RWPE2 (cell line): Measurements from ENCODE around the gene FKBP2.

Experiments
- ATAC-seq: fragments of 200-7000 bp; cut with Tn5 transposase; 3 replicates; pipeline ENCODE4 v1.9.1; 2021; ENCODE audit warnings: low read depth
- DNase-seq: peaks from one replicate; pipeline ENCODE4 v3.0.0-alpha.2; 2020; ENCODE audit warnings: low spot score
- H3K27ac ChIP-seq: fragments of 450-650 bp; 2 replicates; pipeline ENCODE4 v1.5.1; 2017; ENCODE audit warnings: mild to moderate bottlenecking; ENCODE audit not compliant: poor library complexity, severe bottlenecking
- H3K27me3 ChIP-seq: fragments of 250-450 bp; sonication (Bioruptor Pico); 2 replicates; pipeline ENCODE4 v1.5.1; 2021; ENCODE audit warnings: mild to moderate bottlenecking, moderate library complexity; ENCODE audit not compliant: insufficient read depth, poor library complexity, severe bottlenecking
- H3K36me3 ChIP-seq: fragments of 250-450 bp; sonication (Bioruptor Pico); 2 replicates; pipeline ENCODE4 v1.5.1; 2020; ENCODE audit warnings: low read depth, mild to moderate bottlenecking, moderate library complexity
- H3K4me1 ChIP-seq: fragments of 250-450 bp; sonication (Bioruptor Pico); 2 replicates; pipeline ENCODE4 v1.5.1; 2021; ENCODE audit warnings: mild to moderate bottlenecking, moderate library complexity; ENCODE audit not compliant: insufficient read depth, poor library complexity, severe bottlenecking
- H3K4me3 ChIP-seq: fragments of 250-450 bp; sonication (Bioruptor Pico); 2 replicates; pipeline ENCODE4 v1.5.1; 2021; ENCODE audit warnings: mild to moderate bottlenecking, moderate library complexity; ENCODE audit not compliant: severe bottlenecking
- H3K9me3 ChIP-seq: fragments of 250-450 bp; sonication (Bioruptor Pico); 2 replicates; pipeline ENCODE4 v1.5.1; 2021; ENCODE audit warnings: mild to moderate bottlenecking, moderate library complexity; ENCODE audit not compliant: severe bottlenecking
- TF ChIP-seq, protein P1 (sequence below): fragments of 450-650 bp; IDR thresholded peaks from one replicate; pipeline ENCODE4 v1.5.1; 2017; ENCODE audit warnings: mild to moderate bottlenecking, moderate library complexity; ENCODE audit not compliant: poor library complexity, severe bottlenecking

The FKBP2 gene

GRCh38 chr11:64226507-64227051 lies 14.3 kb upstream of the FKBP2 start:
- Histone ChIP-seq H3K27me3 (no peaks in the 10 kb centered on the region), H3K27ac (peak overlapping the region; percentile 68), H3K36me3 (no peaks in the 10 kb centered on the region), H3K9me3 (no peaks in the 10 kb centered on the region), H3K4me3 (peak overlapping the region; percentile 53), H3K4me1 (peaks cover 8% of the 10 kb centered on the region)
- TF ChIP-seq, protein P1, sequence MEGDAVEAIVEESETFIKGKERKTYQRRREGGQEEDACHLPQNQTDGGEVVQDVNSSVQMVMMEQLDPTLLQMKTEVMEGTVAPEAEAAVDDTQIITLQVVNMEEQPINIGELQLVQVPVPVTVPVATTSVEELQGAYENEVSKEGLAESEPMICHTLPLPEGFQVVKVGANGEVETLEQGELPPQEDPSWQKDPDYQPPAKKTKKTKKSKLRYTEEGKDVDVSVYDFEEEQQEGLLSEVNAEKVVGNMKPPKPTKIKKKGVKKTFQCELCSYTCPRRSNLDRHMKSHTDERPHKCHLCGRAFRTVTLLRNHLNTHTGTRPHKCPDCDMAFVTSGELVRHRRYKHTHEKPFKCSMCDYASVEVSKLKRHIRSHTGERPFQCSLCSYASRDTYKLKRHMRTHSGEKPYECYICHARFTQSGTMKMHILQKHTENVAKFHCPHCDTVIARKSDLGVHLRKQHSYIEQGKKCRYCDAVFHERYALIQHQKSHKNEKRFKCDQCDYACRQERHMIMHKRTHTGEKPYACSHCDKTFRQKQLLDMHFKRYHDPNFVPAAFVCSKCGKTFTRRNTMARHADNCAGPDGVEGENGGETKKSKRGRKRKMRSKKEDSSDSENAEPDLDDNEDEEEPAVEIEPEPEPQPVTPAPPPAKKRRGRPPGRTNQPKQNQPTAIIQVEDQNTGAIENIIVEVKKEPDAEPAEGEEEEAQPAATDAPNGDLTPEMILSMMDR = peak; percentile 20
- DNase-seq (no peak), ATAC-seq (peak; percentile 6)

DNA sequence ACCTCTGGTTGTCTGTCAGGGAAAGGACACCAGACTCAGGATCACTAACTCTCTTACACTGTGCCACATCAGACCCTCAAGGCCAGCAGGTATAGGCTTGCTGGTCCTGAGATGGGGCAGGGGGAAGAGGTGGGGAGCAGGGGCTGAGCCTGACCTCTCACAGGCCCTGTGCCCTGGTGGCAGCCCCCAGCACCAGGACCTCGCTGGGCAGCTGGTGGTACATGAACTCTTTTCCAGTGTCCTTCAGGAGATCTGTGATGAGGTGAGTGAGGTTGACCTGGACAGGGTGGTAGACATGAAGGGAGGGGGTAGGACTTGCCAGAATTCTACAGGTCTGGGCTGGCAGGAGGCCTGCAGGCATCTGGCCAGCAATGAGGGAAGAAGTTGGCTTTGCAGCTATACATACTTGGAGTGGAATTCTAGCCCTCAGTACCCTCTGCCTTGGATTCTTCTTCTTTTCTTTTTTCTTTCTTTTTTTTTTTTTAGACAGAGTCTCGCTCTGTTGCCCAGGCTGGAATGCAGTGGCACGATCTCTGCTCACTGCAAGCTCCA lies 13.4 kb upstream of the FKBP2 start:
- DNase-seq (no peak), ATAC-seq (no peak)
- Histone ChIP-seq H3K4me1 (peaks cover 8% of the 10 kb centered on the region), H3K36me3 (no peaks in the 10 kb centered on the region), H3K4me3 (peak overlapping the region; percentile 53), H3K9me3 (no peaks in the 10 kb centered on the region), H3K27ac (peak overlapping the region; percentile 68), H3K27me3 (no peaks in the 10 kb centered on the region)
- TF ChIP-seq, protein P1 = no peak

DNA sequence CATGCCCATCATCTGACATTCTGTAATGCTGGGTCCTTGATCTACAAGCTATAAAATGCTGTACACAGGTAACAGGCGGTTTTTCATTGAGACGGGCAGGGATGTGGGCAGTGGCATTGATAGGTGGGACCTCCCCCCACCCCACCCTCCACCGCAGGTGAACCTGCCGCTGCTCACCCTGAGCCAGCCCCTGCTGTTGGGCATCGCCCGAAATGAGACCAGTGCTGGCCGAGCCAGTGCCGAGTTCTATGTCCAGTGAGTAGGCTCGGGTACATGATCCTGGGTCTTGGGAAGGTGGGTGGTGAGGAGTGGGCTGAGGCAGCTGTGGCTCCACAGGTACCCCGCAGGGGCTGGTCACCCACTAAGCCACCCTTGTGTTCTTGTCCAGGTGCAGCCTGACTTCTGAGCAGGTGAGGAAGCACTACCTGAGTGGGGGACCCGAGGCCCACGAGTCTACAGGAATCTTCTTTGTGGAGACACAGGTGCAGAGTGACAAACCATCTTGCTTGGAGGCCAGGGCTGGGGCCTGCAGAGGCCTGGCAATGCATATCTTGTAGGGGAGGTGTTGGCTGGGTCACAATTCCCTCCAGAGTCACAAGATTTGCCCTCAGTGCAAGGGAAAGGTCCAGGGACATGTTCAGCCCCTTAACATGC lies 11.7 kb upstream of the FKBP2 start:
- Histone ChIP-seq H3K27ac (peak overlapping the region; percentile 47), H3K4me1 (peaks cover 2% of the 10 kb centered on the region), H3K4me3 (no peak overlapping the region), H3K9me3 (no peaks in the 10 kb centered on the region), H3K27me3 (no peaks in the 10 kb centered on the region), H3K36me3 (no peaks in the 10 kb centered on the region)
- ATAC-seq = no peak
- no peak for DNase-seq
- TF ChIP-seq, protein P1 = no peak

GRCh38 chr11:64229744-64230170 lies 11.1 kb upstream of the FKBP2 start:
- TF ChIP-seq, protein P1 = no peak
- DNase-seq = no peak
- peak overlapping the region; percentile 47 for H3K27ac ChIP-seq
- no peak for ATAC-seq
- H3K9me3 ChIP-seq = no peaks in the 10 kb centered on the region
- no peaks in the 10 kb centered on the region for H3K36me3 ChIP-seq
- H3K4me1 ChIP-seq = no peaks in the 10 kb centered on the region
- peak overlapping the region; percentile 92 for H3K4me3 ChIP-seq
- H3K27me3 ChIP-seq = no peaks in the 10 kb centered on the region
